Parathyroid adenoma (tissue), 2 donors: Measurements from ENCODE around the gene TRAF4.

Experiments used
- H2AFZ ChIP-seq: fragments of 300-600 bp; sonication (generic); one replicate; pipeline ENCODE4 v1.7.0; 2017; ENCODE audit warnings: antibody characterized with exemption, mild to moderate bottlenecking
- H3K27ac ChIP-seq: fragments of 300-600 bp; sonication (generic); one replicate; pipeline ENCODE4 v1.7.0; 2017
- H3K27me3 ChIP-seq: fragments of 300-600 bp; sonication (generic); one replicate; pipeline ENCODE4 v1.7.0; 2017; ENCODE audit warnings: low read length; ENCODE audit not compliant: control insufficient read depth, insufficient read depth
- H3K36me3 ChIP-seq: fragments of 300-600 bp; sonication (generic); one replicate; pipeline ENCODE4 v1.7.0; 2017; ENCODE audit warnings: low read length; ENCODE audit not compliant: control insufficient read depth, insufficient read depth
- H3K4me1 ChIP-seq: fragments of 300-600 bp; sonication (generic); one replicate; pipeline ENCODE4 v1.7.0; 2017; ENCODE audit warnings: control low read depth
- H3K4me2 ChIP-seq: fragments of 300-600 bp; sonication (generic); one replicate; pipeline ENCODE4 v1.7.0; 2017; ENCODE audit warnings: low read length
- H3K4me3 ChIP-seq: fragments of 300-600 bp; sonication (generic); one replicate; pipeline ENCODE4 v1.7.0; 2017; ENCODE audit warnings: low read depth, low read length
- H3K79me2 ChIP-seq: fragments of 300-600 bp; sonication (generic); one replicate; pipeline ENCODE4 v1.7.0; 2017; ENCODE audit warnings: control low read depth
- H3K9ac ChIP-seq: fragments of 300-600 bp; sonication (generic); one replicate; pipeline ENCODE4 v1.7.0; 2017; ENCODE audit warnings: mild to moderate bottlenecking
- H3K9me3 ChIP-seq: fragments of 300-600 bp; sonication (generic); one replicate; pipeline ENCODE4 v1.7.0; 2017; ENCODE audit warnings: low read length; ENCODE audit not compliant: control insufficient read depth
- TF ChIP-seq, protein P1 (sequence below): fragments of 300-600 bp; sonication (generic); IDR thresholded peaks from one replicate; pipeline ENCODE4 v1.7.0; 2017; ENCODE audit warnings: antibody characterized with exemption, mild to moderate bottlenecking
- donor health status: primary hyperparathyroidism.

The TRAF4 gene

GRCh38 chr17:28705074-28705659 is 38.6 kb upstream of the TRAF4 start:
- no peak overlapping the region for H3K27ac ChIP-seq

DNA sequence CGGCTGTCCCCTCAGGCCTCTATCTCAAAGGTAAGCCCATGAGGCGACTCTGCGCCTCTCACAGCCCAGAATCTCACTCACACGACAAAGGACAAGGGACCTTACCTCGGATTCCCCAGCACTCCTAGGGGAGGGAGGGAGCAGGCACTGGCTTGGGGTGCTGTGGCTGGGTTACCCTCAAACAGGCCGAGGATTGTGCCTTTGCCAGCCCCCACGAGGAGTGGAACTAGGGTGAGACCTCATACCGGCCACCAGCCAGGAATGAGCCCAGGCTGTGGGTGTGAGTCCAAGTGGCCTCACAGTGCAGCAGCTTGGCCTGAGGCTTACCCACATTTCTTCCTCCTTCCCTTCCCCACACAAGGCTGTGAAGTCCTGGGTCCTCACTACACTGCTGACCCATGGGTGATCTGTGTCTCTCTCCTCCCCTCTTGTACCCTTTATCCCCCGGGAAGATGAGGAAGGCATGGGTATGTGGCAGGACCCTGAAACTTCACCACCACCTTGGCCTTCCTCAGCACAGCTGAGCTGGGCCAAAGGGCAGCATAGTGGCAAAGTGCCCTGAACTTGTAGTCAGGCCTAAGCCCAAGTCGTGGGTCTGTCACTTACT is 38.0 kb upstream of the TRAF4 start:
- Histone ChIP-seq H3K79me2 (no peaks in the 10 kb centered on the region), H3K9me3 (no peaks in the 10 kb centered on the region), H3K4me2 (no peak overlapping the region), H3K9ac (no peak overlapping the region), H3K27ac (no peak overlapping the region), H3K27me3 (no peaks in the 10 kb centered on the region), H3K4me3 (no peak overlapping the region), H3K36me3 (no peaks in the 10 kb centered on the region), H2AFZ (no peak overlapping the region), H3K4me1 (no peaks in the 10 kb centered on the region)
- TF ChIP-seq, protein P1, sequence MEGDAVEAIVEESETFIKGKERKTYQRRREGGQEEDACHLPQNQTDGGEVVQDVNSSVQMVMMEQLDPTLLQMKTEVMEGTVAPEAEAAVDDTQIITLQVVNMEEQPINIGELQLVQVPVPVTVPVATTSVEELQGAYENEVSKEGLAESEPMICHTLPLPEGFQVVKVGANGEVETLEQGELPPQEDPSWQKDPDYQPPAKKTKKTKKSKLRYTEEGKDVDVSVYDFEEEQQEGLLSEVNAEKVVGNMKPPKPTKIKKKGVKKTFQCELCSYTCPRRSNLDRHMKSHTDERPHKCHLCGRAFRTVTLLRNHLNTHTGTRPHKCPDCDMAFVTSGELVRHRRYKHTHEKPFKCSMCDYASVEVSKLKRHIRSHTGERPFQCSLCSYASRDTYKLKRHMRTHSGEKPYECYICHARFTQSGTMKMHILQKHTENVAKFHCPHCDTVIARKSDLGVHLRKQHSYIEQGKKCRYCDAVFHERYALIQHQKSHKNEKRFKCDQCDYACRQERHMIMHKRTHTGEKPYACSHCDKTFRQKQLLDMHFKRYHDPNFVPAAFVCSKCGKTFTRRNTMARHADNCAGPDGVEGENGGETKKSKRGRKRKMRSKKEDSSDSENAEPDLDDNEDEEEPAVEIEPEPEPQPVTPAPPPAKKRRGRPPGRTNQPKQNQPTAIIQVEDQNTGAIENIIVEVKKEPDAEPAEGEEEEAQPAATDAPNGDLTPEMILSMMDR: no peak

More at GRCh38 chr17:28705074-28705659, 38.6 kb upstream of the TRAF4 start:
- Histone ChIP-seq H3K36me3 (no peaks in the 10 kb centered on the region), H3K9ac (no peak overlapping the region), H3K4me3 (no peak overlapping the region), H2AFZ (no peak overlapping the region), H3K9me3 (no peaks in the 10 kb centered on the region), H3K4me2 (no peak overlapping the region), H3K79me2 (no peaks in the 10 kb centered on the region), H3K4me1 (no peaks in the 10 kb centered on the region), H3K27me3 (no peaks in the 10 kb centered on the region)
- TF ChIP-seq, protein P1: no peak

- H2AFZ ChIP-seq: no peak overlapping the region
Observed at GRCh38 chr17:28706471-28707338, 37.1 kb upstream of the TRAF4 start.

DNA sequence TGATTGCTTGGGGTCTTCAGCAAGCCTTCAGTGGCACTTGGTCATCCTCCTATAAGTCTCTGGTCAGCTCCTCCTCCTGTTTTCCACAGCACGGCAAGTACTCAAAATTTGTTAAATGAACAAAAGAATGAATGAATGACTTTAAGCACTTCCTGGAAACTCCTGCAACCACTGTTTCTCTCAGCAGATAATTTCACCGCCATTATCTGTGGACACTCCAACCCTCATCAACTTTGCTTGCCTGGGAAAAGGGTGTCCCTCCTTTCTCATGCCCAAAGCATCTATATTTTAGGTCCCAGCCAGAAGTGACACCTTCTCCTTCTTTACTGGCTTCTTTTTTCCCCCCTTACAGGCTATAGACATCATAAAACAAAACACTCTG is 36.5 kb upstream of the TRAF4 start:
- Histone ChIP-seq H3K9ac (no peak overlapping the region), H3K4me1 (no peaks in the 10 kb centered on the region), H3K4me2 (no peak overlapping the region), H3K79me2 (no peaks in the 10 kb centered on the region), H2AFZ (no peak overlapping the region), H3K27me3 (no peaks in the 10 kb centered on the region), H3K27ac (no peak overlapping the region), H3K4me3 (no peak overlapping the region), H3K9me3 (no peaks in the 10 kb centered on the region), H3K36me3 (no peaks in the 10 kb centered on the region)
- TF ChIP-seq, protein P1: no peak

More at GRCh38 chr17:28706471-28707338, 37.1 kb upstream of the TRAF4 start:
- no peak overlapping the region for H3K9ac ChIP-seq
- no peaks in the 10 kb centered on the region for H3K79me2 ChIP-seq
- H3K27ac ChIP-seq: no peak overlapping the region
- H3K36me3 ChIP-seq: no peaks in the 10 kb centered on the region
- no peaks in the 10 kb centered on the region for H3K27me3 ChIP-seq
- TF ChIP-seq, protein P1: no peak
- H3K4me3 ChIP-seq: no peak overlapping the region
- H3K9me3 ChIP-seq: no peaks in the 10 kb centered on the region
- H3K4me2 ChIP-seq: no peak overlapping the region
- no peaks in the 10 kb centered on the region for H3K4me1 ChIP-seq
